ENCODE data around the gene OSBPL1A. TPM values are rescaled to one million over a fixed set of nuclear protein-coding genes. Genes with fewer than 3 reads are reported as not detected.

Gene OSBPL1A
- total and polyA plus RNA-seq, 3 donors from 2014 or later, result 32.0 to 45.0 (median 43.8) TPM

GRCh38 chr18:24115628-24116027 lies 282.0 kb downstream of the OSBPL1A start:
- intact Hi-C loops (cut with DNase I; ENCODE audit: low total_unique reads), result no loop called here
- no peak overlapping the region for H3K4me3 ChIP-seq
- peak overlapping the region in 1 of 2 donors; percentile 6 for H3K27ac ChIP-seq
- WGBS, 2 donors, result 52 to 54% methylated on average over 2 of the region's 2 CpGs
- no peaks in the 10 kb centered on the region for H3K27me3 ChIP-seq
- H3K36me3 ChIP-seq (ENCODE audit: low read depth, missing control alignments), result no peaks in the 10 kb centered on the region
- TF ChIP-seq CTCF (IDR thresholded peaks at IDR 0.05), result no peak
- no peak for TF ChIP-seq POLR2A (IDR thresholded peaks at IDR 0.05)
- peaks cover 9% of the 10 kb centered on the region for H3K4me1 ChIP-seq
- DNase-seq, result no peak
- H3K9me3 ChIP-seq, result no peaks in the 10 kb centered on the region

- intact Hi-C loops (cut with DNase I; ENCODE audit: low total_unique reads), result no loop called here
- TF ChIP-seq POLR2A (IDR thresholded peaks at IDR 0.05) (no peak), CTCF (IDR thresholded peaks at IDR 0.05) (no peak)
- 49 to 53% methylated on average over 4 of the region's 4 CpGs for WGBS, 2 donors
- DNase-seq, result peak; percentile 50
- Histone ChIP-seq H3K9me3 (no peaks in the 10 kb centered on the region), H3K36me3 (ENCODE audit: low read depth, missing control alignments) (no peaks in the 10 kb centered on the region), H3K4me1 (peaks cover 9% of the 10 kb centered on the region), H3K4me3 (no peak overlapping the region), H3K27me3 (no peaks in the 10 kb centered on the region), H3K27ac (peak overlapping the region in 1 of 2 donors; percentile 6)
These were observed 282.6 kb downstream of the OSBPL1A start for GRCh38 chr18:24114924-24115549.

- TF ChIP-seq CTCF (IDR thresholded peaks at IDR 0.05) (no peak), POLR2A (IDR thresholded peaks at IDR 0.05) (no peak)
- Histone ChIP-seq H3K27me3 (no peaks in the 10 kb centered on the region), H3K36me3 (ENCODE audit: low read depth, missing control alignments) (no peaks in the 10 kb centered on the region), H3K4me3 (no peak overlapping the region), H3K9me3 (no peaks in the 10 kb centered on the region), H3K27ac (no peak overlapping the region), H3K4me1 (peaks cover 9% of the 10 kb centered on the region)
- DNase-seq, result no peak
- 86% methylated on average over 14 to 15 of the region's 15 CpGs for WGBS, 2 donors
- intact Hi-C loops (cut with DNase I; ENCODE audit: low total_unique reads), result no loop called here
These were observed 284.6 kb downstream of the OSBPL1A start for GRCh38 chr18:24112874-24113615.

GRCh38 chr18:24112464-24112863 lies 285.2 kb downstream of the OSBPL1A start:
- Histone ChIP-seq H3K4me1 (peaks cover 9% of the 10 kb centered on the region), H3K27me3 (no peaks in the 10 kb centered on the region), H3K36me3 (ENCODE audit: low read depth, missing control alignments) (no peaks in the 10 kb centered on the region), H3K9me3 (no peaks in the 10 kb centered on the region), H3K4me3 (no peak overlapping the region), H3K27ac (no peak overlapping the region)
- TF ChIP-seq POLR2A (IDR thresholded peaks at IDR 0.05) (no peak), CTCF (IDR thresholded peaks at IDR 0.05) (no peak)
- DNase-seq, result no peak
- intact Hi-C loops (cut with DNase I; ENCODE audit: low total_unique reads), result no loop called here
- WGBS, 2 donors, result 71 to 89% methylated on average over 4 of the region's 4 CpGs

Small RNA genes lying within 50 kb of the gene (microRNA-seq; reads per million reads assigned to microRNA genes)
- gene MIR320C2 (ENCODE audit: borderline number of aligned reads in 2 of 2, borderline replicate concordance in 1 of 2), result 4.8 to 8.3 reads per million in 2 donors

Small RNA genes lying within 50 kb of the gene (small RNA-seq; reads per million reads assigned to genes)
- gene MIR320C2, result 0 reads per million in 2 donors
- gene RF00017, result 0 reads per million in 2 donors
- 0 reads per million in 2 donors for gene RF00019
- 0.18 to 0.85 reads per million in 2 donors for gene RNA5SP452
- gene RNU5A-6P, result 0 reads per million in 2 donors
- gene RNU6-435P, result 0 reads per million in 2 donors

Other genes with a start within 250 kb of the OSBPL1A start
- gene IMPACT, start 28.8 kb upstream of the OSBPL1A start, total RNA-seq, result 10 to 100 TPM; 49.0 to 50.4 TPM
- 59.7 TPM for gene IMPACT, start 28.8 kb upstream of the OSBPL1A start, polyA plus RNA-seq (ENCODE audit: insufficient read depth, low read depth, low replicate concordance)
- gene HRH4, start 62.8 kb upstream of the OSBPL1A start, total RNA-seq, result under 1 TPM; 0.37 to 0.39 TPM
- gene HRH4, start 62.8 kb upstream of the OSBPL1A start, polyA plus RNA-seq (ENCODE audit: insufficient read depth, low read depth, low replicate concordance), result 0.42 TPM